ENCODE results near the gene PROSER1.

GRCh38 chr13:39051157-39051556 is 13.3 kb upstream of the PROSER1 start:
- no peak for TF ChIP-seq GATA2 (IDR thresholded peaks at IDR 0.05; ENCODE audit: low read depth, low read length)
- no peak for TF ChIP-seq GATA3 (IDR thresholded peaks at IDR 0.05; ENCODE audit: low read depth, low read length)

Measured in SH-SY5Y (cell line).